Measurements from ENCODE around the gene MAP2K7.

GRCh38 chr19:7855426-7856108 is 48.1 kb upstream of the MAP2K7 start:
- TF ChIP-seq POLR2A (IDR thresholded peaks at IDR 0.05) (no peak), POLR2AphosphoS5 (IDR thresholded peaks at IDR 0.05) (no peak), CTCF (IDR thresholded peaks at IDR 0.05) (no peak), EP300 (IDR thresholded peaks at IDR 0.05) (no peak)
